SKM-1 treated with dmso at 0.1 percent for 144 hours (cell line): ENCODE results near the gene SLC12A8.

ENCODE experiments used
- DNase-seq: peaks from one replicate; lab custom pipeline; 2025; ENCODE audit not compliant: unreplicated experiment; lab: John Stamatoyannopoulos, UW

SLC12A8 gene

DNA sequence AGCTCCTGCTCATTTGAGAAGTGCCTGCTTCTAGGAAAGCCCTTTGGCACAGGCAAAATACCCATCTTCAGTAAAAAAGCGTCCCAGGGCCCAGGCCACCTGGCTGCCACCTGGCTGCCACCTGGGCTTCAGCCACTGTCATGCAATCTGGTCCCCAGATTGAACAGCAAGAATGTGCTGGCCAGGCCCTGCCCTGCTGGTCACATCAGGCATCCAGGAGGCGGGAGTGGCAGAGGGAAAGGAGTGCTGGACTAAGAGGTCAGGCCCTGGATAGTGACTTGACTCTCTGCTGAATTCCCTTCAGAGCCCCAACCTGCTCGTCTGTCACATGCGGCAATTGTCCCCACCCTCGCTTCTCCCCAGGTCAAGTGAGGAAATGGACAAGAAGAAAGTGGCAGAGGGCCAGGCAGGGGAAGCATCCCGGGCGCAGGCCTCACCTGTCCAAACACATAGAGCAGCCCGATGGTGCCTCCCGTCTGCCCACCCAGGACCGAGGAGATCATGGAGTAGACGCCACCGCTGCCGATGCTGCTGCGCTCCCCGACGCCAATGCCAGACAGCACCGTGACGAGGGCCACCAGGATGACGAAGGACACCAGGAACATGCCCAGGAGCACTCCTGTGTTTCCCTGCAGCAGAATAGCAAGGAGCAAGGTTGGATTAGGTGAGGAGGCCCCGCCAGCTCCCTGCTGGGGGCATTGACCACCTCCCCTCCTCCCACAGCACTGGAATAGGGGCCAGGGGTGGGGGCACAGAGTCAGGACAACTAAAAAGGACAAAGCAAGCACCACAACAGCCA is 25.5 kb downstream of the SLC12A8 start:
- DNase-seq, result no peak

DNA sequence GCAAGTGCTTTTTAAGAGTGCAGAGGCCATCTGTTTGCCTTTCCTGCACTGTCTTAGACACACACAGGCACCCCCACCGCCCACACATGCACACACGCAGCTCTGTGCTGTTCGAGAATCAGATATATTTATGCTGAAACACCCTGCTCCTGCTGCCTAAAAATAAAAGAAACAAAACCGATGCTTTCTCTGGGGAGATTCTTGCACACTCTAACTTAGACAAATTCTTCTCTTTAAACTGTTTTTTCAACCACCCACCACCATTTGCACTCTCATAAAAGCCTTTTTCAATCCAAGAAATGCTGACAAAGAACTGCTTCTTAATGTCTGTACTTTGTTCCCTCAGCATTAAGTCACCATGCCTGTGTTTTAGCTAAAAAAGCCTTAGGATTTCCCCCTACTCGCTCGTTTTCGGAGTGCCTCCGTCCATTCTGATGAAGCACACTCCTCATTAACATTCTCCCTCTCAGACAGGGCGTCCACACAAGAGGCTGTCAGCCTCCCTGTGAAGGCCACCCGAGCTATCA is 26.2 kb downstream of the SLC12A8 start:
- no peak for DNase-seq

DNA sequence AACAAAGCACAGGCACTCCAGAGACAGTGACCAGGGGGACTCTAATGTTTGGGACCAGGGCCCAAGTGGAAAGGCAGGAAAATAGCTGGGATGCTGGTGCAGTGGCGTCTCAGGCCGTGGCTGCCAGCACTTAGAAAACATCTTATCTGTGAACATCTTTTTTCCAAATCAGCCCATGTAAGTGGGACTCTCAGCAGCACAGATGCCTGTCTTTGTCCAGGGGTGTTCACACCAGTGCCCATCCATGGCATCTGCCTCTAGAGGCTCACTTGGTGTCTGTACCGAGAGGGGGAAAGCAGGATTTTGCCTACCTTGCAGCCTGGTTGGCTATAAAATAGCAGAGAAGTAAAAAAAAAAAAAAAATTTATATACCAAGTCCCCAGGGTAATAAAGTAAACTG is 26.7 kb downstream of the SLC12A8 start:
- no peak for DNase-seq

DNA sequence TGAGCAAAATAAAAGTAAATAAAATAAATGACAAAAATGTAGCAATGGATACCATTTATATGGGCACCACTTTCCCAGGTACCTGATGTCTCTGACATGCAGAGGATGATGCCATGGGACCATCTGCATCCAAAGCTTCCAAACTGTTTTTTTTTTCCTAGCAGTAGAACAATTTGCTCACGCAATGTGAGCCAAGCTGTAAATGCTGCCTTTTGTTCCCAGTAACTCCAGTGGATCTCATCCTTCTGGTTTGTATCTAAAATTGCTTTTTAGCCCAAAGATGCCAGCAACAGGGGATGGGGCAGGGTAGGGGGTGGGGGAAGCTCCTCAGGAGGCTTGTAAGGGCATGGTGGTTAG is 32.7 kb downstream of the SLC12A8 start:
- DNase-seq, result no peak

DNA sequence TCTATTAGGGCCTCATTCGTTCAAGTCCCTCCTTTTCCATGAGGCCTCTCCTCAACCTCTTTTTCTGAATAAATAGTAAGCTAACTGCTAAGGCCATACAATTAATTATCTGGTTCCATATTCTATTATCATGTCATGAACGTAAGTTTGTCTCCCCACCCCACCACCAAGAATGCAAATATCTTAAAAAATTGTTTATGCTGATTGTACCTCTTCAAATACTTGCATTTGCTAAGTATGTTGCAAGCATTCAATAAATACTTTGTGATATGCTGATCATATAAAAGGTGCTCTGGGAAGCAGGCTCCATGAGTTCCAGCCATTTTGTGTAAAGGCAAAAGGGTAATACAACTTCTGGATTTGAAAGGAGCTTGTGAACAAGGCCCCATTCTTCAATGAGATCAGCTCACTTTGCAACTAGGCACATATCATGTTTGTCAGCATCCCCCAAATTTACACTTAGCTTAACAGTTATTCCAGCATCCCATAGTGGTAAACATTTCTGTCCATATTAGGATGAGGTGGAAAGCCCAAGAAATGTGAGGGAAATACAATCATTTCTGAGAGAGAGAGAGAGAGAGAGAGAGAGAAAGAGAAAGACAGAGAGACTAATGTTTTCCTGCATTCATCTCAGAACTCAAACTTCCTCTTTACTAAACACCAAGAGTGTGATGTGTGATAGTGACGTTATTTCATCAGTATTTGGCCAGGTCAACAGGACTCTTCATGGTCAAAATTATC is 33.2 kb downstream of the SLC12A8 start:
- no peak for DNase-seq

DNA sequence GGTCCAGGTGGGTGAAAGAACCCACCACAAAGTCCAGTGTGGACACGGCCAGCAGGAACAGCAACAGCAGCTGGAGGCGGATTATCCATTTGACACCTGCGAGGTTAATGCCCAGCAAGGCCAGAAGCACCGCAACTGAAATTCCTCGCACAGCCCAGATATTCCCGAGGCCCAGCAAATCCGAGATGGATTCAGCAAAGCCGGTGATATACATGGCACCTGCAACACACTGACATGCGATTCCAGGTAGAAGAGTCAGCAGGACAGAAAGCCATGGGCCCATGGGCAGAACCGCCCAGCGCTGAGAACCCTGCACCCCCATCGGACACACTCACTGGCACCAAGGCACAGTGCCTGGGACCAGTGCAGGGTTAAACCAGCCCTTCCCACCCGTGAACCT is 34.8 kb downstream of the SLC12A8 start:
- no peak for DNase-seq

DNA sequence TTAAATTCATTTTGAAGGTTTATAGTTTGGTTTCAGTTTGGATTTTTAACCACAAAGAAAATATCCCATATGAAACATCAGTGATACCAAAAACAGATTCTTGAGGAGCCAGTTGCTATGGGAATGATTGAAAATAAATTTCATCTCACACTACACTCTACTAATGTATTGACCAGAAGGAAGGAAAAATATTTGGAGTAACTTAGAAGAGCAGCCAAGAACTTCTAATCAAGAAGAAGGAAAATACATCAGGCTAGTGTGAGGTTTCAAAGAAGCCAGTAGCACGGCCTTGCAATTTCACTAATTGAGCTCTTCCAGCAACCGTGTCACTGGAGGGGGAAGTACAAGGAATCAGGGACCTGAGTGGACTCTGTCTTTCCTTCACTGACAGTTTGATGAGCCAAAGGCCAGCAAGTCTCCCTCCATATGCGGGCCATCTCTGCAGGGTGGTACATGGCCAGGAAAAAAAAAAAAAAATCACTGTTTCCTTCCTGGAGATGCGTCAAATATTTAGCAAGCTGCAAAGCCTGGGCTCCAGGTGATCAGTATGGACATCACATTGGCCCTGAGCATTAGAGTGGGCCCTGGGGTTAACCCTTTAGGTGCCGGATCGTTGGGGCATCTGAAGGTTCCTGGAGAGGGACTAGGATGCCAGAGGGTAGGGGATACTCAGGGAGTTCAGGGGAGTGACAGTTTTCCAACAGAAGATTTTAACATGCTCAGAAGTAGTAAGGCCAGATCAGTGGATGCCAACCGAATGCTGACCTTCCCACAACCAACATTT is 37.1 kb downstream of the SLC12A8 start:
- DNase-seq, result no peak

DNA sequence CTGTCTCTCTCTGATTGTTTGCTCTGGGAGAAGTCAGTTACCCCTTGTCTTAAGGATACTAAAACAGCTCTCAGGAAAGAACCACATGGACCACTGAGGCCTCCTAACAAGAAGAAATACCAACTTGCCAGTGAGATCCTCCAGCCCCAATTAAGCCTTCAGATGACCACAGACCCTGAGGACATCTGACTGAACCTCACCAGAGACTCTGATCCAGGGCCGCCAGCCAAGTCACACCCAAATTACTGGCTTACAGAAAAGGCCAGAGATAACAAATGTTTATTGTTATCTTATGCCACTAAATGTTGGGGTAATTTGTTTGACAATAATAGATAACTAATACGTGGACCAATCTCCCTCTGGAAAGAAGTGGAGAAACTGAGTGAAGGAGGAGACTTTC is 40.2 kb downstream of the SLC12A8 start:
- DNase-seq, result no peak

DNA sequence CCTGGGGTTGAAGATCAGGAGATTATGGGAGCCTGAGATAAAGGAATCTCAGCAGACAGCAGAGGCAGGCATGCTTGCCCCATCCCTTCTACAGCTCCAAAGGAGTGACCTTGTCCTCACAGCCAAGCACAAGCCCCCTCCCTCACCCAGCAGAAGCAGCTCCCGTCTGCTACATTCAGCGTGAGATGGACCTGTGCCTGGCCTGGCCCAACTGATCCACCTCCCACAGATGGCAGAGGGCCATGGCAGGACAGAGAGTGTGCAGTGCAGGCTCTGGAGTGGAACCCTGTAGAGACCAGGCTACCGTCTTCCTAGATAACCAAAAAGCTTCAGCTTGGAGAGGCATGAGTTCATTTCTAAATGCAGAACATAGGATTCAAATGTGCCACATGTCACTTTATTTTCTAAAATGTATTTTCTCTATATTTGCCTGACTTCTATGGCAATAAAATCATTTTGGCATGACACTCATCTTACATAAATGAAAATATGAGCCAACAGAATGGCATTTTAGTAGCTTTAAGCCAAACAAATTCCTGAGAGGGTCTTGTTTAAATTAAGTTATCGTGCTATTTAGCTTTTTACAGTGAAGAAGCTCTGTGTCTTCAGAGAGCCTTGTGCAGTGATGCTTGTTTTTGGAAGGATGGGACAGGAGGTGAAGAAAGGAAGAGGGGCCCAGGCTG is 43.7 kb downstream of the SLC12A8 start:
- no peak for DNase-seq

DNA sequence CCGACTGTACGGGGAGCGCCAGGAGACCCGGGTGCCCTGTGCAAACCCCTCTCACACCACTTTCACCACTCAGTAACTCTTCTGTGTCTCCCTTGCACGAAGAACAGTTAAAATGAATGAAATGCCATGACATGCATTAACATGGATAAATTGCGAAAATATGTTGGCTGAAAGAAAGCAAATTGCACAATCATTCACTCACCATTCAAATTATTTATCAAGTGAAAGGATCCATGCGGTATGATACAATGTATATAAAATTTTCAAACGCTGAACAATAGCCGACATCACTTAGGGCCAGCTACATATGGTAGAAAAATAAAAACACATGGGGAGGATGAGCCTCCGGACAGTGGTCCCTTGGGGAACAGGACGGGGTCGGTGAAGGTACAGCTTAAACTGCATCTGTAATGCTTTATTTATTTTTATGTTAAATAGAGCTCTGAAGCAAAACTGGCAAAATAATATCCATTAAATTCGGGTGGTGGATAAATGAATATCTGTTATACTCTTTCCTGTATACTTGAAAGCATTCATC is 45.9 kb downstream of the SLC12A8 start:
- DNase-seq, result no peak

DNA sequence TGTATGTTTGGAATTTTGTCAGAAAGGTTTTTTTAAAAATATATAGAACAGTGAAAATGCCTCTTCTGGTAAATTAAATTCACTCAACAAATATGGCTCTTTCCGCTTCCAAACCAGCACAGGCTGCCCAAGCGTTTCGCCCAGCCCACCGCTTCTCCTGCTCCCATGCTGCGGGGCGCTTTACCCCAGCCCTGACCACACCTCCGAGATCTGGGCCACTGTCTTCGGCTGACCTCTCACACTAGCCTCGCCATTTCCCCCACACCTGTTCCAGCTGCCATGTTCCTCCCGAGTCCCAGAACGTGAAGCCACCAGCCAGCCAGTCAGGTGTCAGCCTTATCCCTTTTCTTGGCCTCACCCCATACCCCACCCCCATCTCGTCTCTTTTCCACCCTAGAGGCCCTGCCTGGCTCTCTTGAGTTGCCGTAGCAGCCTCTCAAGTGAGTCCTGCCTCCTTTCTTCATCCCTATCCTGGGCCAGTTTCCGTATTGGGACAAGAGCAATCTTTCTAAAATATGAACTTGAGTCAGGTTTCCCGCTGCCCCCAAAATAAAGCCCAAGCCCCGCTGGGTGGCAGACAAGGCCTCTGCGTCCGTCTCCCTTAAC is 46.5 kb downstream of the SLC12A8 start:
- no peak for DNase-seq

DNA sequence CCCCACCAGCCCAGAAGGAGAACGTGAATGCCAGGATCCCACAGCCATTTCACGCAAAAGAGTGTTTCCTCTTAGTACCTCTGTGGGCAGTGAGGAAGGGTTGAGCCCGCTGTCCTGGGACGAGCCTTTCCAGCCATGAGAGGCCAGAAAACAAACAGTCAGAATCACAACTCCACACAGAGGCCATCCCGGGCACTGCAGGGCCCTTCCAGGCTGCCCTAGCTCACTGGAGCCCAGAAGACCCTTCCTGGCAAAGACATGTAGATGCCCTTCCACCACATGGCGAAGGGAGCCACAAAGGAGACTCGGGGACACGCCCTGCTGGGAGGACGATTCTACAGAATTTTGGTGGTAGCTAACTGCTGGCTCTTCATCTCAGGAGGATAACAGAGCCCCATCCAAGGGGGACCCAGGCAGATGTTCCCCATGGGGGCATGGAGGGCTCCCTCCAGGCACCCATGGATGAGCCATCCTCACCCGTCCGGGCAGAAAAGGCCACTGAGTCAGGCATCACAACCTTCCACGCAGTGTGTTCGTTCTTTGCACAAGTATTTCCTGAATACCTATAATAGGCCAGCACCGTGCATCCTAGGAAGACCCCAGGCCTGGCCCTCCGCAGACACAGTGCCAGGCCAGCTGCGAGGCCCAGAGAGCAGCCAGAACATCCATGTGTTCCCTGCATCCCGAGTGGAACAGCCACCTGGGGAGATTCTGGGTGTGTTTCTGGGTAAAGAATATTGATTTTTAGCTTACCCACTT is 47.2 kb downstream of the SLC12A8 start:
- no peak for DNase-seq

DNA sequence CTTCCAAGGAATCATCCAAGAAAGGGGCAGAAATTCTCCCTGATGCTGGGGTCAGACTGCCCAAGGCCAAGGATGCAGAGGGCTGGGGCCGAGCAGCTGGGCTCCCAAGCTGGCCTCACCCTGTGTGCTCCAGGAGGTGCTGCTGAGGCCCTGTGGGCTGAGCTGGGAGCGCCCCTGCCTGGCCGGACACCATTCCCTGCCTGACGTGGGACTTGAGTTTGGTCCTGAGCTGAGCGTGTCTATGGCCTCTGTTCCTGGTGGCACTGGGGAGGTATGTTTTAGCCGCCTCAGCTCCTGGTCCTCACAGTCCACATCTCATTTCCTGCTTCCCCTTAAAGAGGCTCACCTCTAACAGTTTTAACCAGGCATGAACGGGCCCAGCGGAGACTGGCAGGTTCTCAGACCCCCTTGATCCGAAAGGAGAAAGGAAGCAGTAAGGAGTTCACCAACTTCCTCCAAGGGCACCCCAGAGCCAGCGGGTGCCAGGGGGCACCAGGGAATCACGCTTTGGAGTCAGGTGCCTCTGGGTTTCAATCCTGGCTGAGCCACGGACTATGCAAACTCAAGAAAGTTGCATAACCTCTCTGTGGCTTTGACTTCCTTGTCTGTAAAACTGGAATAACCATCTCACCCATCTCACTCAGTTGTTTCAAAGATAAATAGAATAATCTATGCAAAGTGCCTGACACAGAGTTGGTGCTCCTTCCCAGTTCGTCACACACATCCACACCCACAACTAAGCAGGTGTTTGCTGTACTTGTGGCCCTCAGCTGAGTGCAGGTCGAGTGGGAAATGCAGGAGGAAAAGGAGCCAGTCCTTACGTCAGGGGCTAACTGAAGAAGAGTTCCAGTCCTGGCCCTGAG is 48.6 kb downstream of the SLC12A8 start:
- peak; percentile 66 for DNase-seq

DNA sequence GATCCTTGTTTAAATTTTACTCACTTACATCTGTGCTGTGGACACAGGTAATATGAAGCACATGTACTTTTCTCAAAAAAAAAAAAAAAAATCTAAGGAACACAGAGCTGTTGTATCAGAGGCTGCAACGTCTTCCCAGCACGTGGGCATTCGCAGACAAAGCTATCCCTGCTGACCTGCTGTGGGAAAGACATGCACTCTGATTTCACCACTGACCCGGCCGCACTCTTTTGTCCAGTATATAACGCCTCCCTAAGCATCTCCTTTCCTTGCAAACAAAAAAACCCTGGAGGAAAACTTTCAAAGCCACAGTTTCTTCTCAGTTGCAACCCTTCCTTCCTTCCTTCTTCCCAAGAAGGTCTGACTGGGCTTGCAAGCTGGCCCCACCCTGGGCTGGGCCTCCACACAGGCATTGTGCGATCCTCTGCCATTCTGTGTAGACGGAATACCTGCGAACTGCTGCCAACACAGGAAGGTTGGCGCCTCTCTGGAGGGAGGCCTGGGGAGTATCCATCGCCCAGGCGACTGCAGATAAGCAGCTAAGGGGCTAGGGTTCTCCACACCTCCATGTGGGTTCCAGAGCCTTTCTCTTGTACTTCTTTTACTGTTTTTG is 50.8 kb downstream of the SLC12A8 start:
- no peak for DNase-seq

DNA sequence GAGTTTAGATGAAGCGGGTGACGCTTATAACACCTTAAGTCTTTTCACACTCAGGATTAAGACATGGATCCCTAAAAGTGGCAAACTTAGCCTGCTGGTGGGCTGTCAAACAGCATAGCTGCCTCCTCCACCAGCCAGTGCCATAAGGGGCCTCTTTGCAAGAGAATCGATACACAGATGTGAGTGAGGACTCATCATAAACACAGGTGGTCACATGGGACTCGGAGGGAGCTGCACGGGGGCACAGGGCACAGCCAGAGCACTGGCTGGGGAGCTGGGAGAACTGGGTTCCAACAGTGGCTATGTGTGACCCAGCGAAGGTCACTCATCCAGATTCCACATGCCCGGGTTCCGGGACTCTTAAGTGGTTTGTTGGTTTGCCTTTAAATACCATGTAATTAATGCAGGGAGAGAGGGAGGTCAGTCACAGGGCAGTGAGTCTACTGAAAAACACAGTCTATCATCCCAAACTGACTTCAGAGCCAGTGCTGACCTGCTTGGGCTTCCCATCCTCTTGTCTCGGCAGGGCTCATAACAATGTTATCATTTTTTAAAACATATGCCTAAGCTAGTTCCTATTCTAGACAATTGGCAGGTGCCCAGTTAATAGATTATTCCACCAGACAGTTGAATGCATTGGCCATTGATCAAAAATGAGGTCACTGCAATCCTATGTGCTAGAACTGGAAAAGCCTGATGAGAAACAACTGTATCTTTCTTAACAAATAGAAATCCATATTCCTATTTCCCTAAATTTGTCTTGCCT is 51.8 kb downstream of the SLC12A8 start:
- DNase-seq, result no peak

DNA sequence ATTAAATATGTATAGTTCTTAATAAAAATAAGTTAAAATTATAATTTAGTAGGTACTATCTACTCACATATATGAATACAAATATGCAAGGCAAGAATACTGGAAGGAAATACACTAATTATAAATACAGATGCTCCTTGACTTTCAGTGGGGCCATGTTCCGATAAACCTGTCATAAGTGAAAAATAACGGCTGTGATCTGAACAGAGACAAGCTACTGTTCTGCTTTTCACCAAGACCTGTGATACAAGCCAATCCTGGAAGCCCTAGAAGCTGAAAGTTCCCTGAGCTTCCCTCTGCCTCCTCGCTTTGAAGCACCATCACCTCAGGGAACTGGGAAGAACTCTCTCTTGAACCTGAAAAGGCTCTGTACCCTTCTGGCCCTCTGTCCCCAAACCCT is 55.4 kb downstream of the SLC12A8 start:
- no peak for DNase-seq

DNA sequence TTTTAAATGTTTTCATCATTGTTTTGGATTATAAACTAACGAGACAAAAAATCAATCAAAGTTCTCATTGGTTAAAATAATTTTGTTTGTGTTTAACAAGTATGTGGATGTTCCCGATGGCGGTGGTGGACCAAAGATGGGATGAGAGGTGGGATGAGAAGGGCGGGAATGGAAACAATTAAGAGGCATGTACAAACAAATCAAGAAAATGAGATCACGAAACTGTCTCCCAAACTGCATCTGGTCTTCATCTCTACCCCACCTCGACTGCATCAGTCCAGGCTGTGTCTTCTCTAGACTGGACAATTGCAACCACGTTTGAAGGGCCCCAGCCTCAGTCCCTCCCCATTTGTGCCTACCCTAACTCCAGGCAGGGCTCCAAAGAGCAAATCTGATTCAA is 56.1 kb downstream of the SLC12A8 start:
- no peak for DNase-seq
